Body of pancreas (tissue), 4 donors: Measurements from ENCODE around the gene FDX2. TPM values are rescaled to one million over a fixed set of nuclear protein-coding genes. Genes with fewer than 3 reads are reported as not detected.
"Not testable (repeated sequence)": the region's sequence is repeated elsewhere in the genome, so short reads cannot be mapped to it uniquely, and the experiment has no call there.

Experiments used
- ATAC-seq: fragments of 150-250 bp; one replicate; pipeline ENCODE4 v1.9.1; 2016
- DNase-seq, 4 donors: peaks; one replicate each; pipeline ENCODE4 v3.0.0-alpha.2; 2019
- H3K27ac ChIP-seq, 4 donors: fragments of 200-600 bp; sonication (generic); 1 replicate in 3 of 4; 2 replicates in 1 of 4; pipeline versions ENCODE4 v1.5.1 to v1.6.1; 2016 to 2019; ENCODE audit warnings: mild to moderate bottlenecking in 1 of 4, mixed read lengths in 1 of 4, moderate library complexity in 1 of 4
- H3K27me3 ChIP-seq, 2 donors: fragments of 200-600 bp; sonication (generic); one replicate each; pipeline ENCODE4 v1.6.0; 2016; ENCODE audit warnings: mild to moderate bottlenecking in 1 of 2
- H3K36me3 ChIP-seq, 2 donors: fragments of 200-600 bp; sonication (generic); replicated peaks in 1 of 2; 2 replicates each; pipeline ENCODE4 v1.5.1; 2016; ENCODE audit warnings: low read depth in 2 of 2; ENCODE audit not compliant: insufficient read depth in 1 of 2
- H3K4me1 ChIP-seq: fragments of 200-600 bp; sonication (generic); one replicate; pipeline ENCODE4 v1.6.0; 2016
- H3K4me3 ChIP-seq, 2 donors: fragments of 200-600 bp; sonication (generic); 1 replicate in 1 of 2; 2 replicates in 1 of 2; pipeline ENCODE4 v1.5.1; 2016 to 2019
- H3K9me3 ChIP-seq, 3 donors: fragments of 200-600 bp; sonication (generic); 1 replicate in 2 of 3; 2 replicates in 1 of 3; pipeline ENCODE4 v1.5.1; 2016
- CTCF ChIP-seq, 7 experiments: fragments of 450-650 bp in 4 of 7; fragments of 200-600 bp in 3 of 7; sonication (generic) in 3 of 7; IDR thresholded peaks; one replicate each; pipeline ENCODE4 v1.5.1; 2016 to 2019; ENCODE audit warnings: antibody characterized with exemption in 7 of 7
- POLR2A ChIP-seq, 3 donors: fragments of 450-650 bp; IDR thresholded peaks; one replicate each; pipeline ENCODE4 v1.6.1; 2016; ENCODE audit warnings: antibody characterized with exemption in 3 of 3, mild to moderate bottlenecking in 2 of 3
- WGBS, 2 donors: methylation state at CpG; one replicate each; pipeline ENCODE4 v1.1.5; 2017; 5-methylcytosine and 5-hydroxymethylcytosine counted together
- intact Hi-C: fragments of 100-400 bp; cut with DNase I; formaldehyde crosslinking; loops from one replicate; pipeline ENCODE4 v1.15.1; 2023
- total RNA-seq, 2 donors: library from RNA; depleted of rRNA; stranded (reverse); fragments of >200 nt; gene quantifications; one replicate each; pipeline ENCODE4 v1.1.0, GENCODE V29; 2016

The FDX2 gene
- total RNA-seq, 2 donors from 2014 or later, result 11.2 to 16.8 TPM

- no peaks in the 10 kb centered on the region for H3K9me3 ChIP-seq
- 51 to 53% methylated on average over 10 to 22 of the region's 23 CpGs for WGBS, 2 donors
- no peak for ATAC-seq
- peaks cover 16% of the 10 kb centered on the region for H3K4me1 ChIP-seq
- DNase-seq, result no peak
- intact Hi-C loops, result no loop called here
- no peak for TF ChIP-seq CTCF (IDR thresholded peaks at IDR 0.05)
- no peak overlapping the region for H3K27ac ChIP-seq
- H3K27me3 ChIP-seq, result peaks cover 0 to 3% of the 10 kb centered on the region in 2 donors
- peaks cover 0 to 8% of the 10 kb centered on the region in 2 donors for H3K36me3 ChIP-seq
- no peak overlapping the region for H3K4me3 ChIP-seq
These were observed 32.3 kb downstream of the FDX2 start for GRCh38 chr19:10283301-10284064.

DNA sequence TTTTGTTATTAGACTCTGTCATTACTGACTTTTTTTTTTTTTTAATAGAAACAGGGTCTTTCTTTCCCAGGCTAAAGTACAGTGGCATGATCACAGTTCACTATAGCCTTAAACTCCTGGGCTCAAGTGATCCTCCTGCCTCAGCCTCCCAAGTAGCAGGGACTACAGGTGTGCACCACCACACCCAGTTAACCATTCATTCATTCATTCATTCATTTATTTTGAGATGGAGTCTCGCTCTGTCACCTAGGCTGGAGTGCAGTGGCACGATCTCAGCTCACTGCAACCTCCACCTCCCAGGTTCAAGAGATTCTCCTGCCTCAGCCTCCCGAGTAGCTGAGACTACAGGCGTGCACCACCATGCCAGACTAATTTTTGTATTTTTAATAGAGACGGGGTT, 33.8 kb downstream of the FDX2 start:
- ATAC-seq, H3K36me3 ChIP-seq, DNase-seq, H3K9me3 ChIP-seq, intact Hi-C loops, H3K27me3 ChIP-seq, H3K27ac ChIP-seq, H3K4me3 ChIP-seq, H3K4me1 ChIP-seq: not testable (repeated sequence)
- 84 to 88% methylated on average over 5 of the region's 5 CpGs for WGBS, 2 donors

DNA sequence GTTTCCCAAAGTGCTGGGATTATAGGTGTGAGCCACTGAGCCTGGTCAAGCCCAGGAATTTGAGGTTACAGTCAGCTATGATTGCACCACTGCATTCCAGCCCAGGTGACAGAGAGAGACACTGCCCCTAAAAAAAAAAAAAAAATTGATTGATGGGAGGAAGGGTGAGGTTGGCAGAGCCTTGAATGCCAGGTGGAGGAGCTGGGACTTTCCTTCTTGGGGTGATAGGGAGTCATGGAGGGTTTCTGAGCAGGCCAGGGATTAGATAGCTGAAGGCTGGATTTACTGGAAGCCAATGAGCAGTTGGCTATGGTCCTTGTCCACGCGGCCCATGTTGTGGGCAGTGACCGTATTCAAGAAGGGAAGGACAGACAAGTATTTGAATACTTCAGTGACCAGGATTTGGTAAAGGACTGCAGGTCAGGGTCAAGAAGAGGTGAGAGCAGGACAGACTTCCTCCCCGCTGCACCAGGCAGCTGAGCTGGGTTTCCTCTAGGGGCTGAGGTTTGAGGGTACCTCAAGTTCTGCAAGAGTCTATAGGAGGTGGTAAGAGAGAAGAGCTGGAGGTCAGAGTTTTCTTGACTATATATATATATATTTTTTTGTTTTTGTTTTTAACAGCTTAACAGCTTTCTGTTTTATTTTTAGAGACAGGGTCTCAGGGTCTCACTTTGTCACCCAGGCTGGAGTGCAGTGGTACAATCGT, 35.9 kb downstream of the FDX2 start:
- Histone ChIP-seq H3K27me3 (no peaks in the 10 kb centered on the region), H3K9me3 (no peaks in the 10 kb centered on the region), H3K36me3 (peaks cover 0 to 6% of the 10 kb centered on the region in 2 donors), H3K4me1 (no peaks in the 10 kb centered on the region), H3K27ac (no peak overlapping the region), H3K4me3 (no peak overlapping the region)
- ATAC-seq (no peak), DNase-seq (no peak)
- intact Hi-C loops, result no loop called here
- TF ChIP-seq POLR2A (IDR thresholded peaks at IDR 0.05) (no peak), CTCF (IDR thresholded peaks at IDR 0.05) (no peak)
- WGBS, 2 donors, result 81% methylated on average over 5 of the region's 5 CpGs

GRCh38 chr19:10278935-10279334, 36.9 kb downstream of the FDX2 start:
- no peak for TF ChIP-seq CTCF (IDR thresholded peaks at IDR 0.05)
- TF ChIP-seq POLR2A (IDR thresholded peaks at IDR 0.05), result no peak
- Histone ChIP-seq H3K4me1 (no peaks in the 10 kb centered on the region), H3K27ac (no peak overlapping the region), H3K27me3 (no peaks in the 10 kb centered on the region), H3K9me3 (no peaks in the 10 kb centered on the region), H3K36me3 (peaks cover 0 to 4% of the 10 kb centered on the region in 2 donors), H3K4me3 (no peak overlapping the region)
- WGBS, 2 donors, result 75 to 100% methylated on average over 1 of the region's 1 CpG
- intact Hi-C loops, result no loop called here
- DNase-seq (no peak), ATAC-seq (no peak)

DNA sequence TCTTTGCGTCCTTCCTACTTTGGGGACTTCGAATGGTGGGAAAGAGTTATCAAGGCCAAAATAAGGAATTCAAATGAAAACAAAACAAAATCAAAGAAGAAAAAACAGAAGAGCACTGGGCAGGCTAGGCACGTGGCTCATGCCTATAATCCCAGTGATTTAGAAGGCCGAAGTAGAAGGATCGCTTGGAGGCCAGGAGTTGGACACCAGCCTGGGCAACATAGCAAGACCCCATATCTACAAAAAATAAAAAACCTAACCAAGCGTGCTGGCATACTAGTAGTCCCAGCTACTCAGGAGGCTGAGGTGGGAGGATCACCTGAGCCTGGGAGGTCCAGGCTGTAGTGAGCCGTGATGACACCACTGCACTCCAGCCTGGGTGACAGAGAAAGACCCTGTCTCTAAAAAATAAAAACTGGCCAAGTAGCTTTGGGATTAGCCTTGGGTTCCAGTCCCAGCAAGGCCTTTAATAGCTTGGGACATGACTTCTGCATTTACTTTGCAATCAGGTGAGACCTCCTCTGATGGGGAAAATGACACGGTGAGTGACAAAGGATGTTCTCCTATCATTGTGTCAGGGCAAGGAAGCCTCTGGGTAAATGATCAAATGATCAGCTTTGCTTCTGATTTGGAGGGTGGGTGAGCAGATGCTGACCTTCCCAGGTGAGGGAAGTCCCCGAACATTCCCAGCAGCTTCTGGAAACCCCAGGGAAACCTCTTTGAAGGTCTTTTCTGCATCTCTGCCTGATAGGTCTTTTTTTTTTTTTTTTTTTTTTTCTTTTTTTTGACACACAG, 37.8 kb downstream of the FDX2 start:
- ATAC-seq (no peak), DNase-seq (no peak)
- no peaks in the 10 kb centered on the region for H3K27me3 ChIP-seq
- intact Hi-C loops, result no loop called here
- TF ChIP-seq POLR2A (IDR thresholded peaks at IDR 0.05) (no peak), CTCF (IDR thresholded peaks at IDR 0.05) (no peak)
- H3K4me3 ChIP-seq, result no peak overlapping the region
- peaks cover 0 to 3% of the 10 kb centered on the region in 2 donors for H3K36me3 ChIP-seq
- H3K4me1 ChIP-seq, result no peaks in the 10 kb centered on the region
- H3K27ac ChIP-seq, result no peak overlapping the region
- 63 to 69% methylated on average over 9 of the region's 9 CpGs for WGBS, 2 donors
- H3K9me3 ChIP-seq, result no peaks in the 10 kb centered on the region
